Epidermal melanocyte (primary cell): ENCODE measurements around the gene PATJ.
"Not testable (repeated sequence)": the region's sequence is repeated elsewhere in the genome, so short reads cannot be mapped to it uniquely, and the experiment has no call there.

Source experiments
- DNase-seq: peaks from one replicate; pipeline ENCODE4 v3.0.0; 2011; ENCODE audit warnings: low spot score; ENCODE audit not compliant: insufficient read length

The PATJ gene

GRCh38 chr1:61825393-61825792, 83.1 kb downstream of the PATJ start:
- DNase-seq = no peak

DNA sequence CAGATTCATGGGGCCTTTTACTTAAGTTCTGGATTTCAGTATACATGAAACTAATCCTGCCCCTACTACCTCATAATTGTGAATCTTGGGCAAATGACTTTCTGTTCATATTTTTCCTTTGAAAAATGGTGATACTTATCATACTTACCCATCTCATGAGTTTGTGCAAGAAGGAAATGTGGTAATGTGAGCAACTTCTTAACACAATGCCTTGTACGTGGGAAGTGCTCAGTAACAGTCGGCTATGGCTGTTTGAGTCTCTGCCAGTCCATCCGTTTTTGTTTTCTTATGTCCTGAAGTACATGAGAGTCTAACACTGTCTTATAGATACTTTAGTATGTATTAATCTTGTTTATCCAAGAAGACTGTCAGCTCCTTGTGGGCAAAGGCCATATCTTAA, 86.5 kb downstream of the PATJ start:
- no peak for DNase-seq

DNA sequence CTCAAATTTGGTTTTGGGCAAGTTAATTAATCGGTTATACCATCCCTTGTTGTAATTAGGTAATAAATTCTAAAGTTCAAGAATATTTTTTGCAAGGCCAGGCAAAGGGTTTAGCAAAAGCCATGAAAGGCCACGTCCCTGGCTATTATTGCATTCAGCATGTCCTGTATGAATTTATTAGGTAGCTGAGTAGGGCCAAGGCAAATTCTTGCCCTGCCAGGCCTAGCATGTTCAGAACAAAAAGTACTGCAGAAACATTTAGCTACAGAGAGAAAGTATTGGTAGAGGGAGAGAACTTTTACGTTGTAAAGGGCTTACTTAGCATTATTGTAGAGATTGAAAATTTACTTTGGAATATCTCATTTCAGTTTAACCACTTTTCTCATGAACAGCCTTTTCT, 94.4 kb downstream of the PATJ start:
- no peak for DNase-seq

DNA sequence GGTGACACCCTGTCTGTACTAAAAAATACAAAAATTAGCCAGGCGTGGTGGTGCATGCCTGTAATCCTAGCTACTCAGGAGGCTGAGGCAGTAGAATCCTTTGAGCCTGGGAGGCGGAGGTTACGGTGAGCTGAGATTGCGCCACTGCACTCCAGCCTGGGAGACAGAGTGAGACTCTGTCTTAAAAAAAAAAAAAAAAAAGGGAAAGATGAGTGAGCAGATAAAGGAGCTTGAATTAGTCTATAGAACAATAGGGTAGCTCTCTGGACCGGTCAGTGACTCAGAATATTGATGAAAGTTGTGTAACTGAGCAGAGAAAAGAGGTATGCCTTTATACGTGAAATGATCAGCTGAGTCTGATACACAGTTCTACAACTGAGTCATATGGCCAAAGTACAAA, 95.3 kb downstream of the PATJ start:
- not testable (repeated sequence) for DNase-seq

DNA sequence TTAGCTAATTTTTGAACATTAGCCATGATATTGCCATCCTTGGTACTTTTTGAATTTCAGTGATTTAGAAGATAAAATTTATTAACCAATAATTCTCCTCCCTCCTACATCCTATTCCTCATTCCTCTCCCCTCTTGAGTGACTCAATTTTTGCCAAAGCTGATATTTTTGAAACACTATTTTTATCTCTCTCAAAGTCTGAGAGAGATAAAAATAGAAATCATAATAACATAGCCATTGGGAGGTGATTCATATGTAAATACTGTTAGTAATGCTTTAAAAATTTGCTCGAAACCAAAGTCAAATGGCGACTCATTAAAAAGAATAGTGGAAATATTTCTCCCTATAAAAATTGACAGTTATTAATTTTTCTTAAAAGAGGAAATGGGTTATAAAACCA, 97.4 kb downstream of the PATJ start:
- no peak for DNase-seq

GRCh38 chr1:61842036-61842435, 99.8 kb downstream of the PATJ start:
- DNase-seq = no peak

- no peak for DNase-seq
Measured at GRCh38 chr1:61842863-61843514, 100.7 kb downstream of the PATJ start.

- no peak for DNase-seq
Measured at GRCh38 chr1:61844006-61844405, 101.7 kb downstream of the PATJ start.

- DNase-seq = not testable (repeated sequence)
Measured at GRCh38 chr1:61844664-61845063, 102.4 kb downstream of the PATJ start.

GRCh38 chr1:61851235-61851634, 109.0 kb downstream of the PATJ start:
- DNase-seq = no peak

DNA sequence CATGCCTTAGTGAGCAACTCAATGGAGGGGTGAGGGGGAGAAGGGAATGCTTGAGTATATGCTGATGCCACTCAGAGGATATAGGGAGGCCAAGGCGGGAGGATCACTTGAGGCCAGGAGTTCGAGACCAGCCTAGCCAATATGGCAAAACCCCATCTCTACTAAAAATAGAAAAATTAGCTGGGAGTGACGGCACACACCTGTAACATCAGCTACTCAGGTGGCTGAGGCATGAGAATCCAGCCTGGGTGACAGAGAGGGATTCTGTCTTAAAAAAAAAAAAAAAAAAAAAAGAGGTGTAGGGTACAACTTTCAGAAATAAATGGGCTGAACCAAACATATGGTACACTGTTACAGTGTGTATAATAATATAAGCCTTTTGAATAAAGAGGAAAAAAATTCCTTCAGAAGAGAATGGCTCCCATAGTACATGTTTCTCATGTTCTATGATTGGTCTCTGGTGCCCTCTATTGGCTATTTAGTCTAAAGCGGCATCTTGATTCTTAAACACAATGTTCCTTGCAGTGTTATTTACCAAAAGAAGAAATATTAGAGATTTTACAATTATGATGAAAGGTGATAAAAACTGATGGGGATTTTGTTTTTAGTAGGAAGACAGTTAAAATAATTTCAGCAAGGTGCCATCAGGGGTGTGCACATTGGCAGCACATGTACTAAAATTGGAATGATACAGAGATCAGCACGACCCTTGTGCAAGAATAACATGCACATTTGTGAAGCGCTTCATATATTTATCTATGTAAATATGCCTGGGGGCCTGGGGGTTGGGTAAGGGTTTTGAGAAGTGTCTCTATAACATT, 109.8 kb downstream of the PATJ start:
- peak; percentile 28 for DNase-seq

GRCh38 chr1:61852670-61853015, 110.4 kb downstream of the PATJ start:
- no peak for DNase-seq

DNA sequence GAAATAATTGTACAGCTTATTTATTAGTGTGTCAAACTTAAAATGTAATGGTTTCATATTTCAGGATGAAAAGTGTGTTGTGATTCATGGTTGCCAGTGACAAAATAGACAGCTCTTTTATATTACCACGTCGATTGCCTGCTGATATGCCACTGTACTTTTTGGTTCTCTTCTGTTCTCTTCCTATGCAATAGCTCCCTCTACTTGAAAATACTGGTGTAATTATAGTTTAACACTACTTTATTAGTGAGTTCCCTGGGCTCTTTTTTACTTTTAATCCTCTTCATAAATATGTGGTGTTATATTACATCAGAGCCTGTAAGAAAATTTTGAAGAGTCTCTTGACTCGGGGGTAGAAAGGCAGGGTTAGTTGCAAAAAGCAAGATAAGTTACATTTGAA, 111.3 kb downstream of the PATJ start:
- DNase-seq = peak; percentile 40

DNA sequence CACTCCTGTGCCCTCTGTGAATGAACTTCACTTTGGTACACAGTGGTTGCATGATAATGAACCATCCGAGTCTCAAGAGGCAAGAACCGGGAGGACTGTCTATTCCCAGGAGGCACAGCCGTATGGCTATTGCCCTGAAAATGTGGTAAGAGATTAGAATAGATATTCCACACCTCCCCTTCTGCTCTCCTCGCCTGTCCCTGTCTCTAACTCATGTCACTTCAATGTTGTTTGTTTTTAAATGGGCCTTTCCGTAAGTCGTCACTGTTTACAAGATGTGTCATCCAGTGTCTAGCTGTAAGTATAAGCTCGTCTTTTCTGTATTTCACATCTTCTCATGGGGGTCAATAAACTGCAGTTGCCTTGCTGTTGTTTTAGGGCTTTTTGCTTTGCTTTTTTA, 122.2 kb downstream of the PATJ start:
- no peak for DNase-seq

GRCh38 chr1:61865646-61866220, 123.5 kb downstream of the PATJ start:
- DNase-seq = no peak

DNA sequence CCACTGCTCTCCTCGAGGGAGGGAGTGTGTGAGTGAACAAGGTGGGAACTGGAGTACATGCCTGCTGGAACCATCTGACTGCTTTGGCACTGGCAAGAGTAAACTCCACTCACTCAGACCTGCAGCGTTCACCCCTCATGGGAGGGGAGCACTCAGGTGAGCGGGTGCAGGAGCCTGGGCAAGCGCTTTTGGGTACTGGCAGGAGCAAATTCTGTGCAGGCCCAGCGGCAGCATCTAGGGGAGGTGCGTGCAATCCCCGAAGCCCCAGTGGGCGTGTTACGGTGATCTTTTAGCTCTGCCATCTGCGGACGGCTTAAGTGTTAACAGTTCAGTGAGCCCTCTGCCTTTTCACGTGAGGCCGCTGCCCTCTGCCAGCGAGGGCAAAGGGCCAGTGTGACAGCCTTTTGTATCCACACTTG, 127.4 kb downstream of the PATJ start:
- no peak for DNase-seq

DNA sequence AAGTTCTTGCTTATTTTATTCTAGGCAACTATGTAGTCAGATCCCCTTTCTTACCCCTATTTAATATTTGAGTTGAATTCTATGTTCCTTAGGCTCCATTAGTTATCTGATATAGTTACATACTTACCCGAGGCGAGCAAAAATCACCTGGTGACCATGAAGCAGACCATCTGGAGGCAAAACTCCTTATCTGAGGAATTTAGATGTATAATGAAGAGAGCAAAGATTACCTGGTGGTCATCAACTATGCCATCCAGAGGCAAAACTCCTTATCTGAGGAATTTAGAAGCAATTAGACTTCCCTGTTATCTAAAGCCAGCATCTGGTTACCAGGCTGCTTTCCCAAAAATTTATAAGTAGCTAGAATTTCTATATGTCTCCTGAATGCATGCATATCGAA, 129.9 kb downstream of the PATJ start:
- DNase-seq = no peak

- DNase-seq = no peak
Measured at GRCh38 chr1:61873581-61873980, 131.3 kb downstream of the PATJ start.

DNA sequence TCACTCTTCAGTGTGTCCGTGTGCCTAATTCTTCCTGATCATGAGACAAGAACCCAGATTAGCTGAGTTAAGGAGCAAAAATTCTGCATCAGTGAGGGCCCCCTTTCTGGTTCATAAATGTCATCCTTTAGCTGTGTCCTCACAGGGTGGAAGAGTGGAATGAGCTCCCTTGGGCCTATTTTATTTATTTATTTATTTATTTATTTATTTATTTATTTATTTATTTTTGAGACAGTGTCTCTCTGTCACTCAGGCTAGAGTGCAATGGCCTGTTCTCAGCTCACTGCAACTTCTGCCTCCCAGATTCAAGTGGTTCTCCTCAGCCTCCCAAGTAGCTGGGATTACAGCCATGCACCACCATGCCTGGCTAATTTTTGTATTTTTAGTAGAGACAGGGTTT, 131.7 kb downstream of the PATJ start:
- DNase-seq = no peak

DNA sequence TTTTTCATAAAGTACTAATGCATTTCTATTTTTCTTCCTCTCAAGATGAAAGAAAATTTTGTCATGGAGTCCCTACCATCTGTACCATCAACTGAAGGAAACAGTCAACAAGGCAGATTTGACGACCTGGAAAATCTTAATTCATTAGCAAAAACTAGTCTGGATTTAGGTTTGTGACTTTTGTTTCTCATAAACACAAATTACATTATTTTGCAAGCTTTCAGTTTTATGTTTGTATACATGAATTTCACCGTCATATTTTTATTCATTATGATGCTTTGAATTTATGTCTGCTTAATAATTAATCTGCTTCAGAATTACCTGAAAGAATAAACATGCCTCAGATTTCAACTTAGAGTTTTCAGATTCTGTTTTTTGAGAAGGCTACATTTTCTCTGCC, 132.9 kb downstream of the PATJ start:
- no peak for DNase-seq

DNA sequence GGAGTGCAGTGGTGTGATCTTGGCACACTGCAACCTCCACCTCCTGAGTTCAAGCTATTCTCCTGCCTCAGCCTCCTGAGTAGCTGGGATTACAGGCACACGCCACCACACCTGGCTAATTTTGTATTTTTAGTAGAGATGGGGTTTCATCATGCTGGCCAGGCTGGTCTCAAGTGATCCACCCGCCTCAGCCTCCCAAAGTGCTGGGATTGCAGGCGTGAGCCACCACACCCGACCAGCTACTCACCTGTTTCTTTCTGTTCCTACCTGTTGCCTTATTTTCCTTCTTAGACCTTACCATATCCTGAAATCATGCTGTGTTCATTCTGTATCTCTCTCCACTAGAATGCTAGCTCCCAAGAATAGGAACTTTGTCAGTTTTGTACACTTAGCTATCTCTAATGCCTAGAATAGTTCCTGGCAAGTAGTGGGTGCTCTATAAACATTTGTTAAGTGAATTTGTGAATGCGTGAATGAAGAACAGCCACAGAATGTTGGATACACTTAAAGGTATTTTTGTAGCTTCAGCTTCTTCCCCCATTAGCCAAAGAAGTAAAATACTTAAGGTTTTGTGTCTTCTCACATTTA, 137.7 kb downstream of the PATJ start:
- DNase-seq = not testable (repeated sequence)

- no peak for DNase-seq
Measured at GRCh38 chr1:61887076-61887867, 145.0 kb downstream of the PATJ start.
